Ramos (cell line): ENCODE results near the gene PGPEP1.
"Not testable (repeated sequence)": the region's sequence is repeated elsewhere in the genome, so short reads cannot be mapped to it uniquely, and the experiment has no call there.

Experiments used
- in situ Hi-C: fragments of 300-500 bp; cut with MboI; formaldehyde crosslinking; loops from one replicate; pipeline ENCODE4 v1.14.3; 2022; ENCODE audit warnings: low sequenced_read_pairs; ENCODE audit not compliant: unreplicated experiment

The PGPEP1 gene

GRCh38 chr19:18307271-18307681 is 33.1 kb upstream of the PGPEP1 start:
- in situ Hi-C loops: no loop called here

GRCh38 chr19:18308051-18308947 is 32.1 kb upstream of the PGPEP1 start:
- in situ Hi-C loops: no loop called here

- in situ Hi-C loops: no loop called here
These were observed 31.5 kb upstream of the PGPEP1 start for GRCh38 chr19:18308948-18309325.

GRCh38 chr19:18309525-18310064 is 30.8 kb upstream of the PGPEP1 start:
- in situ Hi-C loops: no loop called here

GRCh38 chr19:18310118-18310909 is 30.1 kb upstream of the PGPEP1 start:
- in situ Hi-C loops: no loop called here

GRCh38 chr19:18310966-18311365 is 29.4 kb upstream of the PGPEP1 start:
- in situ Hi-C loops: no loop called here

- in situ Hi-C loops: no loop called here
These were observed 28.8 kb upstream of the PGPEP1 start for GRCh38 chr19:18311502-18312091.

- in situ Hi-C loops: no loop called here
These were observed 28.3 kb upstream of the PGPEP1 start for GRCh38 chr19:18312092-18312534.

GRCh38 chr19:18313398-18313797 is 27.0 kb upstream of the PGPEP1 start:
- in situ Hi-C loops: no loop called here

- in situ Hi-C loops: no loop called here
These were observed 22.2 kb upstream of the PGPEP1 start for GRCh38 chr19:18317961-18318800.

GRCh38 chr19:18319591-18320135 is 20.7 kb upstream of the PGPEP1 start:
- in situ Hi-C loops: no loop called here

- in situ Hi-C loops: no loop called here
These were observed 19.3 kb upstream of the PGPEP1 start for GRCh38 chr19:18320865-18321733.

GRCh38 chr19:18321734-18322102 is 18.7 kb upstream of the PGPEP1 start:
- in situ Hi-C loops: no loop called here

GRCh38 chr19:18322318-18322758 is 18.1 kb upstream of the PGPEP1 start:
- in situ Hi-C loops: no loop called here

- in situ Hi-C loops: no loop called here
These were observed 17.5 kb upstream of the PGPEP1 start, which contains the start of gene LSM4 for GRCh38 chr19:18322759-18323460. LSM4 (minus strand) TSS chr19:18323076; CDS start chr19:18323020, 56 bp downstream.

GRCh38 chr19:18324373-18324731 is 16.0 kb upstream of the PGPEP1 start:
- in situ Hi-C loops: not testable (repeated sequence)

- in situ Hi-C loops: no loop called here
These were observed 13.6 kb upstream of the PGPEP1 start for GRCh38 chr19:18326772-18327171.
